Astrocyte (in vitro differentiated cells and primary cell): ENCODE data around the gene CWF19L1. TPM values are rescaled to one million over a fixed set of nuclear protein-coding genes. Genes with fewer than 3 reads are reported as not detected.
A peak's percentile ranks its signal among the peaks of the same experiment; 100 is the strongest.

ENCODE experiments used
- DNase-seq: peaks from one replicate; pipeline ENCODE4 v3.0.0-alpha.2; 2010; ENCODE audit warnings: low read depth
- FAIRE-seq: peaks from 2 replicates; lab custom pipeline; 2011; peaks lifted over from hg19 to GRCh38; lab: Jason Lieb, UNC
- H2AFZ ChIP-seq: 2 replicates; pipeline ENCODE4 v1.6.0; 2012; ENCODE audit warnings: low read depth, low read length, inconsistent platforms
- H3K27ac ChIP-seq: 2 replicates; pipeline ENCODE4 v1.5.1; 2011; ENCODE audit warnings: low read depth, low read length, inconsistent platforms
- H3K27me3 ChIP-seq: 2 replicates; pipeline ENCODE4 v1.6.0; 2011; ENCODE audit warnings: low read length, inconsistent platforms; ENCODE audit not compliant: insufficient read depth
- H3K36me3 ChIP-seq: 2 replicates; pipeline ENCODE4 v1.5.1; 2011; ENCODE audit warnings: low read length, inconsistent platforms; ENCODE audit not compliant: insufficient read depth
- H3K4me1 ChIP-seq: 2 replicates; pipeline ENCODE4 v1.5.1; 2011; ENCODE audit warnings: low read length, inconsistent platforms; ENCODE audit not compliant: insufficient read depth
- H3K4me2 ChIP-seq: 2 replicates; pipeline ENCODE4 v1.6.0; 2012; ENCODE audit warnings: low read length, inconsistent platforms
- H3K4me3 ChIP-seq: 2 replicates; pipeline ENCODE4 v1.5.1; 2011; ENCODE audit warnings: low read depth, mild to moderate bottlenecking, low read length, inconsistent platforms; ENCODE audit not compliant: insufficient read depth
- H3K79me2 ChIP-seq: 2 replicates; pipeline ENCODE4 v1.6.0; 2012; ENCODE audit warnings: mild to moderate bottlenecking, low read length, inconsistent platforms; ENCODE audit not compliant: insufficient read depth
- H3K9ac ChIP-seq: 2 replicates; pipeline ENCODE4 v1.6.0; 2012; ENCODE audit warnings: mild to moderate bottlenecking, low read length, inconsistent platforms
- H3K9me3 ChIP-seq: 2 replicates; pipeline ENCODE4 v1.5.1; 2012; ENCODE audit warnings: low read depth, mild to moderate bottlenecking, low read length, inconsistent platforms; ENCODE audit not compliant: insufficient read depth
- H4K20me1 ChIP-seq: 2 replicates; pipeline ENCODE4 v1.6.0; 2012; ENCODE audit warnings: low read length, inconsistent platforms; ENCODE audit not compliant: insufficient read depth
- H3K27ac Mint-ChIP-seq: one replicate; pipeline ENCODE4 v1.8.0; 2021; ENCODE audit warnings: mild to moderate bottlenecking, mixed read lengths; ENCODE audit not compliant: unreplicated experiment
- H3K27me3 Mint-ChIP-seq: one replicate; pipeline ENCODE4 v1.8.0; 2021; ENCODE audit warnings: low read depth, mixed read lengths; ENCODE audit not compliant: unreplicated experiment
- H3K36me3 Mint-ChIP-seq: one replicate; pipeline ENCODE4 v1.8.0; 2021; ENCODE audit warnings: low read depth, mixed read lengths; ENCODE audit not compliant: unreplicated experiment
- H3K4me1 Mint-ChIP-seq: one replicate; pipeline ENCODE4 v1.8.0; 2021; ENCODE audit warnings: low read depth, mixed read lengths; ENCODE audit not compliant: unreplicated experiment
- H3K4me3 Mint-ChIP-seq: one replicate; pipeline ENCODE4 v1.8.0; 2021; ENCODE audit warnings: mild to moderate bottlenecking, moderate library complexity, mixed read lengths; ENCODE audit not compliant: unreplicated experiment
- H3K9me3 Mint-ChIP-seq: one replicate; pipeline ENCODE4 v1.8.0; 2021; ENCODE audit warnings: mild to moderate bottlenecking, mixed read lengths; ENCODE audit not compliant: unreplicated experiment
- EZH2 ChIP-seq: IDR thresholded peaks from 2 replicates; pipeline ENCODE4 v1.6.1; 2012; ENCODE audit warnings: mild to moderate bottlenecking, low read length, inconsistent platforms; ENCODE audit not compliant: insufficient read depth
- total RNA-seq: library from RNA; stranded (reverse); gene quantifications from 2 replicates; pipeline ENCODE4 v1.2.1, GENCODE V29; 2021
- TF ChIP-seq, protein P1 (sequence below): IDR thresholded peaks from 2 replicates; pipeline ENCODE4 v1.5.1; 2011; ENCODE audit warnings: low read depth, mild to moderate bottlenecking, inconsistent platforms, low read length, moderate library complexity; ENCODE audit not compliant: insufficient read depth

The CWF19L1 gene
- total RNA-seq, 1 donor from 2014 or later: 23.2 TPM

DNA sequence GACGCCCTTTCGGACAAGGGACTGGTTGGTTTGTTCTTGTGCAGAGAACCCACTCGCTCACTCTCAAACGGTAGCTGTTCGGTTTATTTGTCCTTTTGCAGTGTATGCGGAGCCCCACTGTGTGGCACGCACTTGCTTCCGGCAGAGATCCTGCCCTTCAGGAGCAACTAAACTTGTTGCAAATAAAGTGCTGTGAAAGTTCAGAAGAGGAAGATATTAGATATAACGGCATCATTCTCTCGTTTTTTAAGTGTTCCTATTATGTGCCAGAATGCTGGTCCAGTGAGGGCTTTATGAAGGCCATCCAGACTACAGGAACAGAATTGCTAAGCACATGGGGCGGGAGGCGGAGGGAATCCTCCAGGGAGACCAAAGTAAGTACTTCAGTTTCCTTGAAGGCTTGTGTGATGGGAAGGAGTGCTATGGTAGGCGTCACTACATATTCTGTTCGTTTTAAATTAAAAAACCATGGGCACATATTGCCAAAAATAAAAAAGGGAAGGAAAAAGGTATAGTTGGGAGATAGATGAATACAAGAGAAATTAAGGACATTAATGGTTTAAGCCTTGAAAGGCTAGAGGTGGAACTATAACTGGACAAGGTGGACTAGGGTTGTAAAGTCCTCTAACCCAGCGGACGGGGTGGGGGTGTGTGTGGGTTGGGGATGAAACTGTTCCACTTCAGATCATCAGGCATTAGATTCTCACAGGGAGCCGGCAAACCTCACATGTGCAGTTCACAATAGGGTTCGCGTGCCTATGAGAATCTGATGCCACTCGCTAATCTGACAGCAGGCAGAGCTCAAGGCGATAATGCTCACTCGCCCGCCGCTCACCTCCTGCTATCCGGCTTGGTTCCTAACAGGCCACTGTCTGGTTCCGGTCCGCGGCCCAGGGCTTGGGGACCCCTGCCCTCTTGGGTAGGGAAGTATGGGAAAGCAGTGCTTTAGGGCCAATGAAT is 80.9 kb downstream of the CWF19L1 start:
- H3K27me3 ChIP-seq: no peaks in the 10 kb centered on the region
- peaks cover 44% of the 10 kb centered on the region for H3K79me2 ChIP-seq
- H3K9me3 ChIP-seq: no peaks in the 10 kb centered on the region
- Mint-ChIP-seq H3K9me3 (no peaks in the 10 kb centered on the region), H3K4me1 (peaks cover 12% of the 10 kb centered on the region), H3K4me3 (peak overlapping the region; percentile 96), H3K27ac (peak overlapping the region; percentile 88), H3K36me3 (peaks cover 5% of the 10 kb centered on the region), H3K27me3 (no peaks in the 10 kb centered on the region)
- peak overlapping the region; percentile 96 for H3K4me2 ChIP-seq
- peak overlapping the region; percentile 93 for H3K9ac ChIP-seq
- DNase-seq: no peak
- H4K20me1 ChIP-seq: no peaks in the 10 kb centered on the region
- TF ChIP-seq, protein P1, sequence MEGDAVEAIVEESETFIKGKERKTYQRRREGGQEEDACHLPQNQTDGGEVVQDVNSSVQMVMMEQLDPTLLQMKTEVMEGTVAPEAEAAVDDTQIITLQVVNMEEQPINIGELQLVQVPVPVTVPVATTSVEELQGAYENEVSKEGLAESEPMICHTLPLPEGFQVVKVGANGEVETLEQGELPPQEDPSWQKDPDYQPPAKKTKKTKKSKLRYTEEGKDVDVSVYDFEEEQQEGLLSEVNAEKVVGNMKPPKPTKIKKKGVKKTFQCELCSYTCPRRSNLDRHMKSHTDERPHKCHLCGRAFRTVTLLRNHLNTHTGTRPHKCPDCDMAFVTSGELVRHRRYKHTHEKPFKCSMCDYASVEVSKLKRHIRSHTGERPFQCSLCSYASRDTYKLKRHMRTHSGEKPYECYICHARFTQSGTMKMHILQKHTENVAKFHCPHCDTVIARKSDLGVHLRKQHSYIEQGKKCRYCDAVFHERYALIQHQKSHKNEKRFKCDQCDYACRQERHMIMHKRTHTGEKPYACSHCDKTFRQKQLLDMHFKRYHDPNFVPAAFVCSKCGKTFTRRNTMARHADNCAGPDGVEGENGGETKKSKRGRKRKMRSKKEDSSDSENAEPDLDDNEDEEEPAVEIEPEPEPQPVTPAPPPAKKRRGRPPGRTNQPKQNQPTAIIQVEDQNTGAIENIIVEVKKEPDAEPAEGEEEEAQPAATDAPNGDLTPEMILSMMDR: no peak
- no peak for TF ChIP-seq EZH2
- peaks cover 11% of the 10 kb centered on the region for H3K4me1 ChIP-seq
- peaks cover 10% of the 10 kb centered on the region for H3K36me3 ChIP-seq
- H2AFZ ChIP-seq: peak overlapping the region; percentile 93
- H3K4me3 ChIP-seq: peak overlapping the region; percentile 92
- FAIRE-seq: no peak
- peak overlapping the region; percentile 65 for H3K27ac ChIP-seq

DNA sequence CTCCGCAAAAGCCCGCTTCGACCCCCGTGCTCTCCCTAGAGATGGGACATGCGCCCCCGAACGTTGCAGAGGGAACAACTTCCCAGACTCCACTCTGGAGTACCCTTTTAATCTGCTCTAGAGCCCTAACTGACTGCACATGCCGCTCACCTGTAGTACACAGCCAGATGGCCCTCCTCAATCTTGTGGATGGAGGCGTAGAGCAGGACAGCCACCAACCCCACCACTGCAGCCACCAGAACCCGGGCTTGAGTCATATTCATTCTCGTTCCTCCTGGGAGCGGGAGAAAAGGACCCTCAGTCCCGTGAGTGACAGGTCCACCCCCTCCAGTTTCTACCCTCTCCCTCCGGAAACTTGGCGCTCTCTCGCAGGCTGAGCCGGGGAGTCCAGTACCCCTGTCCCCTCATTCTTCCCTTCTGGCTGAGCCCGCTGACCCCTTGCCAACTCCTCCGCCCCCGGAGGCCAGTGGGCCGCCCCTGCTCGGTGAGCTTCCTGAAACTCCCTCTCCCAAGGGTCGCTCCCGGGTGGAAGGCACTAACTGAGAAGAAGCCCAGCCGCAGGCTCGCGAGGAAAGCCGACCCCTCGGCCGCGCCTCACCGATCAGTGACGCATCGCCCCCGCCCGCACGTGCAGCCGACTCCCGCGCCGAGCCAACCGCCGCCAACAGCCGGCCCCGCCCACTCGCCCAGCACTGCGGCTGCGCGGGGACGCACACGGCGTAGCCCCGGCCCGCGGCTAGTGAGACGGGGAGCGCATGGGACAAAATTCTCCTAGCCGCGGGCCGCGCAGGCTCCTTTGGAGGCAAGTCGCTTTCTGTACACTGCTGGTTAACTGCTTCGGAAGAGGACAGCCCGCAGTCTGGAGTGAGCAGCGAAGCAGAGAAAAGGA is 81.8 kb downstream of the CWF19L1 start, which contains the start of gene ERLIN1:
TSS of gene ERLIN1 (minus strand) at position 666 of the 889 bp plus-strand sequence. CDS start at position 263, 403 bp downstream.
- Mint-ChIP-seq H3K27ac (peak within 1 kb of the TSS; percentile 88), H3K36me3 (peaks cover under 1% of the 10 kb centered on the region), H3K27me3 (no peaks in the 10 kb centered on the region), H3K4me3 (peak within 1 kb of the TSS; percentile 96), H3K9me3 (no peaks in the 10 kb centered on the region), H3K4me1 (peaks cover 12% of the 10 kb centered on the region)
- peak within 1 kb of the TSS; percentile 92 for H3K4me3 ChIP-seq
- H3K27me3 ChIP-seq: no peaks in the 10 kb centered on the region
- DNase-seq: peak; percentile 74
- TF ChIP-seq EZH2: no peak
- TF ChIP-seq, protein P1: no peak
- no peaks in the 10 kb centered on the region for H3K9me3 ChIP-seq
- peak within 1 kb of the TSS; percentile 96 for H3K4me2 ChIP-seq
- peaks cover 44% of the 10 kb centered on the region for H3K79me2 ChIP-seq
- H3K9ac ChIP-seq: peak within 1 kb of the TSS; percentile 93
- peaks cover 4% of the 10 kb centered on the region for H3K36me3 ChIP-seq
- peak within 1 kb of the TSS; percentile 89 for H3K27ac ChIP-seq
- peak within 1 kb of the TSS; percentile 93 for H2AFZ ChIP-seq
- H4K20me1 ChIP-seq: no peaks in the 10 kb centered on the region
- peaks cover 11% of the 10 kb centered on the region for H3K4me1 ChIP-seq
- no peak for FAIRE-seq
